Peyer's patch (tissue), 4 donors: Measurements from ENCODE around the gene BRD3. TPM values are rescaled to one million over a fixed set of nuclear protein-coding genes. Genes with fewer than 3 reads are reported as not detected.
A peak's percentile ranks its signal among the peaks of the same experiment; 100 is the strongest.

ENCODE experiments used
- DNase-seq, 3 donors: peaks; one replicate each; pipeline ENCODE4 v3.0.0-alpha.2; 2017 to 2019
- H3K27ac ChIP-seq, 4 donors: fragments of 200-600 bp; sonication (generic); one replicate each; pipeline ENCODE4 v1.5.1; 2016 to 2019
- H3K27me3 ChIP-seq, 2 donors: fragments of 200-600 bp; sonication (generic); one replicate each; pipeline ENCODE4 v1.5.1; 2019
- H3K36me3 ChIP-seq, 3 donors: fragments of 200-600 bp; sonication (generic); one replicate each; pipeline ENCODE4 v1.5.1; 2016 to 2019
- H3K4me1 ChIP-seq, 4 donors: fragments of 200-600 bp; sonication (generic); one replicate each; pipeline ENCODE4 v1.5.1; 2016 to 2019
- H3K4me3 ChIP-seq, 4 donors: fragments of 200-600 bp; sonication (generic); 1 replicate in 3 of 4; 2 replicates in 1 of 4; pipeline ENCODE4 v1.5.1; 2016 to 2019; ENCODE audit warnings: mild to moderate bottlenecking in 1 of 4
- H3K9me3 ChIP-seq, 4 donors: fragments of 200-600 bp; sonication (generic); one replicate each; pipeline ENCODE4 v1.5.1; 2016 to 2019; ENCODE audit warnings: mild to moderate bottlenecking in 1 of 4
- CTCF ChIP-seq, 6 experiments: fragments of 450-650 bp in 4 of 6; fragments of 200-600 bp in 2 of 6; sonication (generic) in 1 of 6; IDR thresholded peaks; one replicate each; pipeline ENCODE4 v1.5.1; 2017 to 2019; ENCODE audit warnings: antibody characterized with exemption in 6 of 6, mild to moderate bottlenecking in 3 of 6, moderate library complexity in 1 of 6
- POLR2A ChIP-seq, 2 donors: fragments of 450-650 bp; IDR thresholded peaks; one replicate each; pipeline ENCODE4 v1.5.1; 2017; ENCODE audit warnings: antibody characterized with exemption in 2 of 2, mild to moderate bottlenecking in 2 of 2, moderate library complexity in 2 of 2
- total RNA-seq, 4 donors: library from RNA; depleted of rRNA; stranded (reverse); fragments of >200 nt; gene quantifications; one replicate each; pipeline ENCODE4 v1.1.0, GENCODE V29; 2016

The BRD3 gene
- total RNA-seq, 4 donors from 2014 or later: 16.3 to 57.8 (median 35.0) TPM

GRCh38 chr9:134054891-134055811, 12.7 kb downstream of the BRD3 start:
- Histone ChIP-seq H3K4me3 (no peak overlapping the region), H3K4me1 (peaks cover 11 to 57% (median 13%) of the 10 kb centered on the region in 4 donors), H3K27me3 (no peaks in the 10 kb centered on the region), H3K9me3 (no peaks in the 10 kb centered on the region), H3K27ac (peak overlapping the region in 2 of 4 donors; percentile 47 to 60), H3K36me3 (peaks cover 0 to 32% (median 0%) of the 10 kb centered on the region in 3 donors)
- peak in 2 of 3 donors; percentile 40 to 41 for DNase-seq
- TF ChIP-seq CTCF (IDR thresholded peaks at IDR 0.05) (no peak), POLR2A (IDR thresholded peaks at IDR 0.05) (no peak)

- H3K9me3 ChIP-seq: no peaks in the 10 kb centered on the region
- H3K36me3 ChIP-seq: peaks cover 0 to 42% (median 0%) of the 10 kb centered on the region in 3 donors
- H3K4me1 ChIP-seq: peaks cover 4 to 63% (median 9%) of the 10 kb centered on the region in 4 donors
- no peak overlapping the region for H3K4me3 ChIP-seq
- no peaks in the 10 kb centered on the region for H3K27me3 ChIP-seq
- TF ChIP-seq CTCF (IDR thresholded peaks at IDR 0.05) (no peak), POLR2A (IDR thresholded peaks at IDR 0.05) (no peak)
- DNase-seq: peak in 2 of 3 donors; percentile 36 to 40
- H3K27ac ChIP-seq: no peak overlapping the region
These were observed 13.7 kb downstream of the BRD3 start for GRCh38 chr9:134053941-134054761.

- Histone ChIP-seq H3K4me3 (no peak overlapping the region), H3K36me3 (peaks cover 0 to 50% (median 0%) of the 10 kb centered on the region in 3 donors), H3K9me3 (no peaks in the 10 kb centered on the region), H3K4me1 (peaks cover 0 to 56% (median 9%) of the 10 kb centered on the region in 4 donors), H3K27ac (no peak overlapping the region), H3K27me3 (no peaks in the 10 kb centered on the region)
- no peak for TF ChIP-seq CTCF (IDR thresholded peaks at IDR 0.05)
- no peak for TF ChIP-seq POLR2A (IDR thresholded peaks at IDR 0.05)
- no peak for DNase-seq
These were observed 14.4 kb downstream of the BRD3 start for GRCh38 chr9:134053401-134053871.

- H3K4me1 ChIP-seq: peaks cover 0 to 51% (median 9%) of the 10 kb centered on the region in 4 donors
- no peak overlapping the region for H3K27ac ChIP-seq
- no peak overlapping the region for H3K4me3 ChIP-seq
- no peak for TF ChIP-seq POLR2A (IDR thresholded peaks at IDR 0.05)
- no peak for TF ChIP-seq CTCF (IDR thresholded peaks at IDR 0.05)
- H3K36me3 ChIP-seq: peaks cover 0 to 55% (median 0%) of the 10 kb centered on the region in 3 donors
- H3K9me3 ChIP-seq: no peaks in the 10 kb centered on the region
- H3K27me3 ChIP-seq: no peaks in the 10 kb centered on the region
- no peak for DNase-seq
These were observed 14.9 kb downstream of the BRD3 start for GRCh38 chr9:134052941-134053340.

- H3K4me3 ChIP-seq: no peak overlapping the region
- TF ChIP-seq CTCF (IDR thresholded peaks at IDR 0.05) (no peak), POLR2A (IDR thresholded peaks at IDR 0.05) (no peak)
- no peaks in the 10 kb centered on the region for H3K27me3 ChIP-seq
- H3K4me1 ChIP-seq: peaks cover 0 to 47% (median 9%) of the 10 kb centered on the region in 4 donors
- DNase-seq: no peak
- no peak overlapping the region for H3K27ac ChIP-seq
- H3K9me3 ChIP-seq: no peaks in the 10 kb centered on the region
- peaks cover 0 to 59% (median 0%) of the 10 kb centered on the region in 3 donors for H3K36me3 ChIP-seq
These were observed 15.3 kb downstream of the BRD3 start for GRCh38 chr9:134052491-134052890.
